Heart left ventricle (tissue), 16 donors: ENCODE data around the gene ALDH3A2. TPM values are rescaled to one million over a fixed set of nuclear protein-coding genes. Genes with fewer than 3 reads are reported as not detected.

Source experiments
- ATAC-seq, 4 donors: fragments of 200-7000 bp; cut with Tn5 transposase; one replicate each; pipeline ENCODE4 v1.9.1; 2020 to 2022; ENCODE audit warnings: moderate library complexity in 4 of 4, mild to moderate bottlenecking in 3 of 4, moderate number of reproducible peaks in 1 of 4
- DNase-seq, 5 donors: peaks; one replicate each; pipeline ENCODE4 v3.0.0-alpha.2; 2020
- H3K27ac ChIP-seq, 12 donors: fragments of 200-600 bp; sonication (generic) in 4 of 12; one replicate each; pipeline versions ENCODE4 v1.5.0 to v1.8.0; 2016 to 2022; ENCODE audit warnings: mild to moderate bottlenecking in 2 of 12
- H3K27me3 ChIP-seq, 9 donors: fragments of 200-600 bp; sonication (generic) in 2 of 9; one replicate each; pipeline versions ENCODE4 v1.5.1 to v1.8.0; 2016 to 2022; ENCODE audit warnings: mild to moderate bottlenecking in 3 of 9
- H3K36me3 ChIP-seq, 9 donors: fragments of 200-600 bp; sonication (generic) in 2 of 9; one replicate each; pipeline versions ENCODE4 v1.5.0 to v1.8.0; 2018 to 2022; ENCODE audit warnings: mild to moderate bottlenecking in 2 of 9
- H3K4me1 ChIP-seq, 12 donors: fragments of 200-600 bp; sonication (generic) in 4 of 12; one replicate each; pipeline versions ENCODE4 v1.5.0 to v1.8.0; 2016 to 2022; ENCODE audit warnings: mild to moderate bottlenecking in 3 of 12
- H3K4me3 ChIP-seq, 12 donors: fragments of 200-600 bp; sonication (generic) in 4 of 12; one replicate each; pipeline versions ENCODE4 v1.5.0 to v1.8.0; 2017 to 2022; ENCODE audit warnings: mild to moderate bottlenecking in 9 of 12, moderate library complexity in 4 of 12
- H3K9me3 ChIP-seq, 12 donors: fragments of 200-600 bp; sonication (generic) in 4 of 12; one replicate each; pipeline versions ENCODE4 v1.5.0 to v1.8.0; 2016 to 2022; ENCODE audit warnings: mild to moderate bottlenecking in 1 of 12
- CTCF ChIP-seq, 12 donors: fragments of 200-600 bp; sonication (generic) in 4 of 12; IDR thresholded peaks; one replicate each; pipeline versions ENCODE4 v1.5.0 to v1.8.0; 2018 to 2022; ENCODE audit warnings: antibody characterized with exemption in 12 of 12, mild to moderate bottlenecking in 5 of 12
- POLR2A ChIP-seq, 2 donors: fragments of 450-650 bp; IDR thresholded peaks; one replicate each; pipeline ENCODE4 v1.6.1; 2017; ENCODE audit warnings: antibody characterized with exemption in 2 of 2, mild to moderate bottlenecking in 2 of 2, moderate library complexity in 2 of 2
- WGBS, 4 donors: extraction: QIAGEN DNeasy Blood & Tissue Kit in 2 of 4; methylation state at CpG; one replicate each; pipeline versions ENCODE4 v1.1.5 to v1.1.7; 2013 to 2018; 5-methylcytosine and 5-hydroxymethylcytosine counted together
- intact Hi-C, 10 donors: fragments of 100-400 bp; cut with DNase I; formaldehyde crosslinking; loops; one replicate each; pipeline versions ENCODE4 v1.11.1 to v1.14.2; 2022
- polyA plus RNA-seq, 2 donors: library from polyadenylated mRNA; stranded (reverse); fragments of 200-250 nt; gene quantifications; one replicate each; pipeline ENCODE4 v1.2.3, GENCODE V29; 2013
- total RNA-seq, 9 donors: library from RNA; depleted of rRNA in 2 of 9; stranded (reverse); fragments of >200 nt in 2 of 9; fragmentation: NEBNext Ultra II Directional in 3 of 9; extraction: Animal tissue kit (Norgen Biotek cat#: 25700) in 3 of 9; gene quantifications; one replicate each; pipeline versions ENCODE4 v1.1.0 to v1.2.4, GENCODE V29; 2016 to 2023
- donor health status: ischemic (EF 13 %, LVEDD 7.1; RV severe dilation, severe dysfunction).
- donor health status: healthy with polysubstance abuse.
- donor health status: DM: no; HTN: yes; CAD: no.
- donor health status: DM: no; HTN: no; CAD: no.
- donor health status: ischemic (EF 25% LVEDD 6.9; RV normal size, moderate dysfunction).
- donor health status: ischemic (EF 25% LVEDD 5.7; RV mildly dilated, moderate dysfunction).
- donor health status: healthy.
- donor health status: DM: yes; HTN: yes; CAD: no.
- donor health status: ischemic (EF 35%, LVEDD 5.7; RV mildly dilated, moderate dysfunction).
- donor health status: nonischemic (EF 11% LVEDD 7.7; RV severe dilation, severe dysfunction).
- donor health status: DM: yes; HTN: yes; CAD: no.
- donor health status: PGD.
- donor health status: ischemic (EF 29% LVEDD 5.4; RV normal size, mild dysfunction).
- donor health status: nonischemic (EF 23%, LVEDD 6.1; RV moderate dilation, normal function).

The ALDH3A2 gene
- total and polyA plus RNA-seq, 11 donors: 25.7 to 129 (median 71.8) TPM

- 68 to 76% (median 73%) methylated on average over 4 of the region's 4 CpGs for WGBS, 4 donors
- Histone ChIP-seq H3K36me3 (peaks cover 0 to 97% (median 46%) of the 10 kb centered on the region in 9 donors), H3K4me3 (no peak overlapping the region), H3K9me3 (no peaks in the 10 kb centered on the region), H3K27ac (peak overlapping the region in 10 of 12 donors; percentile 3 to 75 (median 55)), H3K27me3 (no peaks in the 10 kb centered on the region), H3K4me1 (peaks cover 0 to 34% (median 18%) of the 10 kb centered on the region in 12 donors)
- peak in 1 of 4 donors; percentile 52 for ATAC-seq
- TF ChIP-seq CTCF (IDR thresholded peaks at IDR 0.05) (no peak), POLR2A (IDR thresholded peaks at IDR 0.05) (no peak)
- intact Hi-C loops: loop anchor here in 1 of 10 donors (10.0 kb wide), 1 partner anchor 83 kb away; no protein-coding TSS in a partner anchor
- no peak for DNase-seq
Measured at GRCh38 chr17:19671433-19671832, 22.9 kb downstream of the ALDH3A2 start.

GRCh38 chr17:19672009-19672750 is 23.6 kb downstream of the ALDH3A2 start:
- H3K4me1 ChIP-seq: peaks cover 0 to 34% (median 18%) of the 10 kb centered on the region in 12 donors
- H3K36me3 ChIP-seq: peaks cover 0 to 97% (median 50%) of the 10 kb centered on the region in 9 donors
- H3K9me3 ChIP-seq: no peaks in the 10 kb centered on the region
- TF ChIP-seq POLR2A (IDR thresholded peaks at IDR 0.05) (no peak), CTCF (IDR thresholded peaks at IDR 0.05) (peak in 4 of 12 donors; percentile 5 to 15 (median 12))
- intact Hi-C loops: loop anchor here in 1 of 10 donors (10.0 kb wide), 1 partner anchor 83 kb away; no protein-coding TSS in a partner anchor
- H3K4me3 ChIP-seq: no peak overlapping the region
- ATAC-seq: peak; percentile 74 to 96 (median 92)
- no peaks in the 10 kb centered on the region for H3K27me3 ChIP-seq
- DNase-seq: peak in 4 of 5 donors; percentile 52 to 73 (median 63)
- WGBS, 4 donors: 58 to 61% (median 59%) methylated on average over 5 of the region's 5 CpGs
- peak overlapping the region; percentile 3 to 75 (median 49) for H3K27ac ChIP-seq

- intact Hi-C loops: loop anchor here in 1 of 10 donors (10.0 kb wide), 1 partner anchor 81 kb away; no protein-coding TSS in a partner anchor
- H3K4me3 ChIP-seq: no peak overlapping the region
- H3K9me3 ChIP-seq: no peaks in the 10 kb centered on the region
- DNase-seq: no peak
- H3K27ac ChIP-seq: no peak overlapping the region
- no peak for ATAC-seq
- 81 to 96% (median 86%) methylated on average over 3 of the region's 3 CpGs for WGBS, 4 donors
- H3K27me3 ChIP-seq: no peaks in the 10 kb centered on the region
- TF ChIP-seq CTCF (IDR thresholded peaks at IDR 0.05): no peak
- no peak for TF ChIP-seq POLR2A (IDR thresholded peaks at IDR 0.05)
- H3K36me3 ChIP-seq: peaks cover 0 to 98% (median 59%) of the 10 kb centered on the region in 9 donors
- H3K4me1 ChIP-seq: peaks cover 0 to 34% (median 18%) of the 10 kb centered on the region in 12 donors
Measured at GRCh38 chr17:19673623-19674022, 25.1 kb downstream of the ALDH3A2 start.

GRCh38 chr17:19676896-19677295 is 28.3 kb downstream of the ALDH3A2 start:
- Histone ChIP-seq H3K9me3 (no peaks in the 10 kb centered on the region), H3K27ac (no peak overlapping the region), H3K36me3 (peaks cover 0 to 75% (median 45%) of the 10 kb centered on the region in 9 donors), H3K4me1 (peaks cover 0 to 23% (median 8%) of the 10 kb centered on the region in 12 donors), H3K4me3 (no peak overlapping the region), H3K27me3 (no peaks in the 10 kb centered on the region)
- TF ChIP-seq CTCF (IDR thresholded peaks at IDR 0.05): no peak
- TF ChIP-seq POLR2A (IDR thresholded peaks at IDR 0.05): no peak
- WGBS, 4 donors: 91 to 96% (median 94%) methylated on average over 4 of the region's 4 CpGs
- intact Hi-C loops: loop anchor here in 1 of 10 donors (10.0 kb wide), 1 partner anchor 78 kb away; no protein-coding TSS in a partner anchor
- no peak for DNase-seq
- ATAC-seq: no peak
